ENCODE measurements around the gene CMPK1. TPM values are rescaled to one million over a fixed set of nuclear protein-coding genes. Genes with fewer than 3 reads are reported as not detected.

The CMPK1 gene, protein sequence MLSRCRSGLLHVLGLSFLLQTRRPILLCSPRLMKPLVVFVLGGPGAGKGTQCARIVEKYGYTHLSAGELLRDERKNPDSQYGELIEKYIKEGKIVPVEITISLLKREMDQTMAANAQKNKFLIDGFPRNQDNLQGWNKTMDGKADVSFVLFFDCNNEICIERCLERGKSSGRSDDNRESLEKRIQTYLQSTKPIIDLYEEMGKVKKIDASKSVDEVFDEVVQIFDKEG
- 69.9 and 76.8 TPM in 2 replicates for total RNA-seq

DNA sequence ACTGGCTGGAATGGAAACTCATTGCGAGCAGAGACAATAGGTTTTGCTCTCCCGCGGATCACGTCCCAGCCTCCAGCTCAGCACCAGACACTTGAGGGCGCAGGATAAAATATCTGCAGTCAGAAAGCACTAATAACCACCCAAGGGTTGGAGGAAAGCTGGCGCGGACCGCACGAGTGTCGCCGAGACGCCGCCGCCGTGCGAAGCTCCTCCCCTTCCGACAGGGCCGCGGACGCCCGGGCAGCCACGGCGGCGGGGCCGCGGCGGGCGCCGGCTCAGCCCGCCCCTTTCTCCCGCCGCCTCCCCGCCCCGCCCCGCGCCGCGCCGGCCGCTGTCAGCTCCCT, at the start of gene CMPK1:
TSS of gene CMPK1 (plus strand) at position 213 of the 344 bp plus-strand sequence. CDS start 156 bp downstream, outside the sequence.

DNA sequence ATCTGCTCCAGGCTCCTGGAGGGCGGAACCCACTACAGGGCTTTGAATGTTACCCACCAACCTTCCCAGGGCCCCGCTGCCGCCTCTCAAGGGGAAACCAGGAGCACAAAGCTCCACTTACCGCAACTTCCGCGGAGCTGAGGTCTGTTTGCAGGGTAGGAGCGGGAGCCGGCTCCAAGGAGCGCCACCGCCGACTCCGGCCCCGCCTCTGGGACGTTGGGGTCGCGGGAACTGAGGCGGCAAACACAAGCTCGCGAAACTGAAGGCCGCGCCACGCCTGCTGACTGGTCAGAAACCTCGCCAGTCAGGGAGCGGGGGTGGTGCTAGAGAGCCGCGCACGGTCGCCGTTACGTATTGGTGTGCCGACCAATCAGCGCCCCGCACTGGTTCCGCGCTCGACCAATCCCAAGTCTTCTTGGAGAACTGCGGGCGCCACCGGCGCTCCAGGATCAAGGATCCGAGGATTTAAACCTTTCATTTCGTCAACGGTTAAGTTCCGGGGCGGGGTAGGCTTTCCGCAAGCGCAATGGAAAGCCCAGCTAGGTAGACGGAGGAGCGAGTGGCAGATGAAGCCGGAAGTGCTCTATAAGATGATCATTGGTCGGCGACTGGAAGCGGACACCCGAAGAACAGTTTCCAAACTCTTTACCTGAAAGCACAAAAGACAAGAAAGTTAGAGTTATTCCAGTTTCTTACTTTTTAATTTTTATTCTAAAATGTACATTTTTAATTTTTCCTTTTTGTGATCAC, 19.5 kb upstream of the CMPK1 start, which contains the start of gene STIL:
TSS of gene STIL (minus strand) at position 233 of the 750 bp plus-strand sequence. CDS start 3,828 bp downstream, outside the sequence.

DNA sequence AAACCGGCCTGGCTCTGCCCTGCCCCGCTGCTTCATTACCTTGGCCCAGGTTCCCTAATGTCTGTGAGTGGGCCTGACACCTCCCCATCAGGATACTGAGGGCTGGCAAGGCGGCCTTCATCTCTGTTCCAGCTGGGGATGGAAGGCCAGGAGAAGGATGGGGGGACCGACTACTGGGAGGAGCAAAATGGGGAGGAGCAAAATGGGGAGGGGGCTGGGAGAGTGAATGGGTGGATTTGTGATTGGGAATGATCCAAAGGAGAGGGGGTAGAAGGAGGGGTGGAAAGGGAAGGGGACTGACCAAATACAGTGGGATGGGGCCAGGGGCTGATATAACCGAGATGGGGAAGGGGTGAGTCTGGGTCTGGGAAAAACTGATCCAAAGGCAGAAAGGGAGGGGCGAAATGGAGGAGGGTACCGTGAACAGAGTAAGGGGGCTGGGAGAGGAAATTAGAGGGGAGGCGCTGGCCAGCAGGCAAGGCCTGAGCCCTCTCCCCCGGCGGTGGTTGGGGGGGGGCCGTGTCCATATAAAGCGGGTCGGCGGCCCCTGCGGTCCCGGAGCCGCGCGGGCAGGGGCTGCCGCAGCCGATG, 82.2 kb downstream of the CMPK1 start, which contains the start of gene FOXE3:
TSS of gene FOXE3 (plus strand) at position 558 of the 591 bp plus-strand sequence. CDS start at position 589, 31 bp downstream.

Other genes starting within 250 kb of the CMPK1 start
- not detected in 2 replicates for gene CYP4A22, start 196.3 kb upstream of the CMPK1 start, total RNA-seq
- 3.5 and 6.2 TPM in 2 replicates for gene PDZK1IP1, start 143.8 kb upstream of the CMPK1 start, total RNA-seq
- not detected in 2 replicates for gene TAL1, start 101.6 kb upstream of the CMPK1 start, total RNA-seq
- 10.3 and 14.6 TPM in 2 replicates for gene STIL, start 19.6 kb upstream of the CMPK1 start, total RNA-seq
- not detected in 2 replicates for gene FOXE3, start 82.5 kb downstream of the CMPK1 start, total RNA-seq
- gene FOXD2, start 104.3 kb downstream of the CMPK1 start, total RNA-seq = 0.08 and 0.15 TPM in 2 replicates